GM19328 (cell line): ENCODE measurements around the gene SMC2.

Experiments used
- ATAC-seq: cut with Tn5 transposase; IDR thresholded peaks from one replicate; pipeline ENCODE4 v1.9.1; 2021; ENCODE audit warnings: mild to moderate bottlenecking, moderate library complexity; ENCODE audit not compliant: unreplicated experiment

Gene SMC2

DNA sequence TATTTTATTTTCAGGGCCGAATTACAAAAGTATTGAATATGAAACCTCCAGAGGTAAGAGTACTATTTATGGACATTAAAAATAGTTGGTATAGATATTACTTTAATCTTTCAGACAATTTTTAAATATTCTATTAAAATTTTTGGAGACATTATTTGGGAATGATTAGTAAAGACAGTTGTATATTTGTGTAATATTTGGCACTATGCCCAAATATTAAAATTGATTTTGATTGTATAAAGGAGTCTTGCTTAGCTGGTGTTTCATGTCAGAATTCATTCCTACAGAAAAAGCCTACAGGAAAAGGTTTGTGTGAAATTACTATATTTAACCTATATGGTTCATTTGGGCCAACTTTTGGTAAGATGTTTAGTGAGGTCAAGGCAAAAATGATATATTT is 5.5 kb downstream of the SMC2 start:
- ATAC-seq: no peak

DNA sequence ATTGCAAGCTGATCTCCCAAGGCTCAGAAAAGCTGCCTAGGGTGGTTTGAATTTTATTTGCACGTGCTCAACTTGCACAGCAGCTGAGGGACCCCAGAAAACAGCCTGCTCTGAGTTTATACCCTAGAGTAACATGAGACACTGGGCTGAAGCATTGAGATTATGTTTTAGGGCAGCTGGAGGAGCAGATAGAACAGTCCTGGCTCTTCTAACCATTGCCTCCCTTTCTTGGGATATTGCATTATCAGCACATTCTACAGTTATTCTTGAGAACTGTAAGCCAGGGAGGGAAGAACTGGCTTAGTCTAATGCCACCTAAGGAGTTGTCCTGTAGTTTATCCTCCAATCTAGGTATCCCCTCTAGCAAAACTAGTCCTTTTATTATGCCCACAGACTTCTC is 10.3 kb downstream of the SMC2 start:
- no peak for ATAC-seq

DNA sequence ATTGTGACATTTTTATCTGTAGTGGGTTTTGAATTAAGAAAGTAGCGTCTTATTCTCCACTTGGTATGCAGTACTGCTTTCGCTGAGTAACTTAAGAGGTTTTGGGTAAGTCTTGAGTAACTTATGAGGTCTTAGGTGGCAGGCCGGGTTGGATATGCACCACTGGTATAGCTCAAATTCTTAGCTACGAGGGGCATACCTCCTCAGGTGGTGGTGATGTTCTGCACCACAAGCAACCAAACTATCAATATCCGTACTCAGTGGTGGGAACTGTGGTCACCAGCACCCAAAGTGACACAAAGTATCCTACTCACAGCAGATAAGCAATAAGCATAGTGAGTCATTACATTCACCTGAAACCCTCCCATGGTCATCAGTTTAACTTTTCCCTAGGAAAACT is 13.7 kb downstream of the SMC2 start:
- no peak for ATAC-seq

DNA sequence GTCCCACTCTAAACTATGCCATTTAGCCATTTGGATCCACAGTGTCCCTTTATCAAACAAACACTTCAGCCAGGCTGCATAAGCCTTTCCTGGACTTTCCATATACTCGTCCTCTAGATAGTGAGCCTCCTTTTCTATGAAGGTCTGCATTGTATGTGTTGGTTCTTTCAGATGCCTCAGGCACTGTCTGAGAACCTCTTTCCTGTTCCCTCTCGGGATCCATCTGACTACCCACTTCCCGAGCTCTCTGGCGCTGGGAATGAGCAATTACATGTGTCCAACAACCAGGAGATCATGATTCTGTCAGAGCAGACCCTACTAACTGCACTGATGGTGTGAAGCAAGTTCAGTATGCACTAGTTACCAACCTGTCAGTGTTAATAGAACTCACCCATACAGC is 14.2 kb downstream of the SMC2 start:
- no peak for ATAC-seq

DNA sequence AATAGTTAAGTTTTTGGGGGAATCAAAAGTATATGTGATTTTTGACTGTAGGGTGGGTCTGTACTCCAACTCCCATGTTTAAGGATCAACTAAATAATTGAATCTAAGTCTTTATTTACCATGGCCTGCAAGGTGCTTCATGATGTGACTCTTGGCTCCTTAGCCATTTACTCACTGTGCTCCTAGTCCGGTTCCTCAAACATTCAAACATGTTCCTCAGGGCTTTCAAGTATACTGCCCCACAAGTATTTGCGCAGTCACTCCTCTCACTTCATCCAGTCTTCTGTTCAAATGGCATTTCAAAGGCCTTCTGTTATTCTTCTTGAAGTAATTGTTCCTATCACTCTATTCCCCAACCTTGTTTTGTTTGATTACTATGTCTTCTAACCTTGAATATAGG is 16.4 kb downstream of the SMC2 start:
- no peak for ATAC-seq

DNA sequence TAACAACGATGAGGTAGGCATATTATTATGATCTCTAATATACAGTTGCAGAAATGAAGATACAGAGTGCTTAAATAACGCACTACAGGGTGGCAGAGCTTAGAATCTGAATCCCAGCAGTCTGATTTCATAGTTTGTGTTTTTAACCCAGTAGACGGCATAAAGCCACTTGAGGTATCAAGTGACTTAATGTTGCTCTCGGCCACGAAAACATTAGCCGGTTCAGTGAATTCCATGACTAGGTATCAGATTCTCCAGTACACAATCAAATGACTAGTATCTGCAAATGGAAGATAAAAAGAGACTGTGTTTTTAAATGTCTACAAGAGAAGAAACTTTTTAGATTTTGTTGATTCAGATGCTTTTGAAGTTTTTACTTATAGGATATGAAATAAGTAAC is 24.8 kb downstream of the SMC2 start:
- no peak for ATAC-seq

DNA sequence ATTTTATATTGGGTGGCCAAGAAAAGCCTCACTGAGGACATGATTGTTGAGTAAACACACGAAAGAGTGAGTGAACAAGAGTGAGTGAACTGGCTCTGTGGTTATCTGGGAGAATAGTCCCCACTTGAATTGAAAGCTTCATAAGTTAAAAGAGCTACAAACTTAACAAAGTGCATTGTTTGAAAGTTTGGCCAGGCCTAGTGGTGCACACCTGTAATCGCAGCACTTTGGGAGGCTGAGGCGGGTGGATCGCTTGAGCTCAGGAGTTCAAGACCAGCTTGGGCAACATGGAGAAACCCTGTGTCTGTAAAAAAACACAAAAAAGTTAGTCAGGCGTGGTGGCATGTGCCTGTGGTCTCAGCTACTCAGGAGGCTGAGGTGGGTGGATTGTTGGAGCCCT is 26.9 kb downstream of the SMC2 start:
- no peak for ATAC-seq

DNA sequence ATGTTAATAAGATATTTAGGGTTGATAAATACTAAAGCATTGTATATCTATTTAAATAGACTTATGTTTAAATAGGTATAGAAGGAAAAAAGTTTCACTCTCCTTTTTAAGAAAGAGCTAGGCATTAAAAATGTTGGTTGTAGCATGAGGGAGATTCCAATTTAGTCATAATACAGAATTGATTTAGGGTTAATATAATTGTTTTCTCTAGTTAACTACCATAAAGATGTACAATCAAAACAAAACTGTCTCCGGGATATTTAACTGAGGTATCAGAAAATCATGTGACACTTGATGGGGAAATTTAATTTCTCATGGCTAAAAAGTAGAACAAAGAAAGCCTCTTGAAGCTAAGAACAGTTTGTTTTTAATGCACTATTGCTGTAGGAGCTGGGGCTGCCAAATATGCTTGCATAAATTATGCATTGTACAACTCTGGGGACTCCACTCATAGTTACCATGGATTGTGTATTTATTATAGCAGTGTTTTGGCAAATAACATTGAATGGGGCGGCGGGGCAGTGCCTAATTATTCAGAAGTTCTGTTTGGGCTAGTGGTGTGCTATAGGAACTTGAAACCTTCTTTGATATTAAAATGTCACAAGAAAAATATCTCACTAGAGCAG is 44.2 kb downstream of the SMC2 start:
- no peak for ATAC-seq

DNA sequence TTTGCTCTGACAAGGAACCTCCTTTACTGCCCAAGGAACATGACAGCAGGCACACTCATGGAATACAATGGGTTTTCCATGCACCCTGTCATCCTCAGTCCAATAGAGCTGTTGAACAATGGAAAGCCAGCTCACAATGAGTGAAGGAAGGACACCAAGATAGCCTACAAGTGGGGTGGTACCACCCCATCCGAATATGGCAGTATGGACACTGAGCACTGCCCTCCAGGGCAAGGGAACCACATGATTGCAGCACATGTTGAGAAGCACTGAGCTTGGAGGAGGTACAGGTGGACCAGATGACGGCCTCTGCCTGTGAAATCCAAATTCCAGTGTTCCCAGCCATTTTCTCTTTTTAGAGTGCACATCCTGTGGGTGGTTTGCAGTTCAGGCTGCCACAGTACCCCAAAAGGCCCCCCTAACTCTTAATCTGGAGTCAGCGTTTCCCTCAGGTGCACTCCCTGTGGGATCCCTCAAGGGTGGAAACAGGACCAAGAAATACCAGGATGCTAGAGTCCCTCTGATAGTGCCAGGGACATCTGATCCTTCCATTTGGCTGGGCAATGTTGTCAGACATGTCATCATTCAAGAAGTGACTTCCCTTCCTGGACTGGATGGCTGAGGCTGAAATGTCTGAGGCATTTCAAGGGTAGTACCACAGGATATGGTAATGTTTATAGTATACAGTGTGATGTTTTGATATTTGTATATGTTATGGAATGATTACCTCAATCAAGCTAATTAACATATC is 48.9 kb downstream of the SMC2 start:
- ATAC-seq: no peak

DNA sequence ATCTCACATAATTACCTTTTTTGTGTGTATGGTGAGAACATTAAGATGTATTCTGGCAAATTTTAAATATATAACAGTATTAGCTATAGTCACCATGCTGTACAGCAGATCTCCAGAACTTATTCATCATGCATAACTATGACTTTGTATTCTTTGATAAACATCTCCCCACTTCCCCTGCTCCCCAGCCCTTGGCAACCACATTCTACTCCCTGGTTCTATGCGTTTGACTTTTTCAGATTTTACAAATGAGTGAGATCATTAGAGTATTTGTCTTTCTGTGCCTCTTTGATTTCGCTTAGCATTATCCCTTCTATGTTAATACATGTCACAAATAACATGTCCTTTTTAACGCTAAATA is 49.4 kb downstream of the SMC2 start:
- no peak for ATAC-seq

DNA sequence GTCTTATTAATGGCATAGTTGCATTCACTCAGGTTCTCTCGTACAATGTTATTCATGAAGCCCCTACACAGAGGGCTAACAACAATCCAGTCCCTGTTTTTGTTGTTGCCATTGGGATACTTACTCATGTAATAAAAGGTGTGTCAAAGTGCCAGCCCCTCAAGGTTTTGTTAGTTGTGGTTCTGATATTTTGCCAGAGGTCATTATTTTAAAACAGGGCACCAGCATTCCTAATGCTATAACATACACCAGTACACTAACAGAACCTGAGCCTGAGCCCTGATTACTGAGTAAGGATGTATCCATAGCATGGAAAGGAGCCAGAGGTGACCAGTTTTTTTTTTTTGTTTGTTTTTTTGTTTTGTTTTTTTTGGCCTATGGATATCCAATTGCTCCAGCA is 50.2 kb downstream of the SMC2 start:
- no peak for ATAC-seq

DNA sequence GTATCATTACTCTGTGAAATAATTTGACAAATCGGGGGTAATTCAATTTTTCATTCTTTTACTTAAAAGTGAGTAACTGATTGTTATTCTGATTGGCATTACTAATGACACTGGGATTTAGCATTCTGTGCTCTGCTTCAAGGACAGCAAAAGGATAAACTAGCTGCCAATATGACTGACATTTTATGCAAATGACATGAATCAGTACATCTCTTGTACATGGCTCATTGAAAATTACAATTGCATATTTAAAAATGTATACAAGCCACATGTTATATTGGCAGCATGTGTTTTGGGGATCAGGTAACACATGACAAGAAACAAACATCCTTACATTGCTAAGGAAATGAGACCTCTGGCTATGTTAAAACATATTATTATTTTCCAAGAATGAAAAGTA is 79.0 kb downstream of the SMC2 start:
- ATAC-seq: no peak

DNA sequence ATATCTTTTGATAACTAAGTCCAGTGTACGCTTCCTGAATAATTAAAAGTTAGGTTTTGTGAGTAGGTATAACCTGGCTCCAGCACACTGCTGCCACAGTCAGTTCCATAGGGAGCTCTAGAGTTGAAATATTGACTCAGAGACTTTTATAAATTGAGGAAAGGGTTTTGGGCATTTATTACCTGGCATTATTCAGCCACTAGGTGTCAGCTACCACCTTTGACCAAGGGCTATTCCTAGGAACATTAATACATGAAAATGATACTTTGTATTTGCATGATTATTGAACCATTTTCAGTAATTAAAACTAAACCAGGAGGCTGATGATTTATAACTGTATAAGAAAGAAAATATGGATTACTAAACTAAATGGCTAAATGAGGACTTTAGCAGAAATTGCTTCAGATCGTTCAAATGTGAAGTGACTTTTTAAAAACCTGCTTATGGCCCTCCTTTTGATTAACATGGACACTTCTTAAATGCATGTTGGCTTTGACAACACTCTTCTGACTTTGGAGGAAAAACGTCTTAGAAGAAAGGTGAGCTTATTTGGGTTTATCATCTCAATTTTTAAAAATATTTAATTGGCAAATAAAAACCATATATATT is 83.0 kb downstream of the SMC2 start:
- ATAC-seq: no peak

DNA sequence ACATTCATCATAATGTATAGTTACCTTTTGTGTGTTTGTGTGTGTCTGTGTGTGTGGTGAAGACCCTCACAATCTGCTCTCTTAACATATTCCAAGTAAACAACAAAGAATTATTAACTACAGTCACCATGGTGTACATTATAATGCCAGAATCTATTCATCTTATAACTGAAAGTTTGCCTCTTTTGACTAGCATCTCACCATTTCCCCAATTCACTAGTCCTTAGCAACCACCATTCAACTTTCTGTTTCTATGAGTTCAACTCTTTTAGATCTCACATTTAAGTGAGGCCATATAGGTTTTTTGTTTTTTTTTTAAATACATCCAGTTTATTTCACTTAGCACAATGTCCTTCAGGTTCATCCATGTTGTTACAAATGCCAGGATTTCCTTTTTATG is 83.6 kb downstream of the SMC2 start:
- no peak for ATAC-seq
